ENCODE data around the gene STPG2.
A peak's percentile ranks its signal among the peaks of the same experiment; 100 is the strongest.

DNA sequence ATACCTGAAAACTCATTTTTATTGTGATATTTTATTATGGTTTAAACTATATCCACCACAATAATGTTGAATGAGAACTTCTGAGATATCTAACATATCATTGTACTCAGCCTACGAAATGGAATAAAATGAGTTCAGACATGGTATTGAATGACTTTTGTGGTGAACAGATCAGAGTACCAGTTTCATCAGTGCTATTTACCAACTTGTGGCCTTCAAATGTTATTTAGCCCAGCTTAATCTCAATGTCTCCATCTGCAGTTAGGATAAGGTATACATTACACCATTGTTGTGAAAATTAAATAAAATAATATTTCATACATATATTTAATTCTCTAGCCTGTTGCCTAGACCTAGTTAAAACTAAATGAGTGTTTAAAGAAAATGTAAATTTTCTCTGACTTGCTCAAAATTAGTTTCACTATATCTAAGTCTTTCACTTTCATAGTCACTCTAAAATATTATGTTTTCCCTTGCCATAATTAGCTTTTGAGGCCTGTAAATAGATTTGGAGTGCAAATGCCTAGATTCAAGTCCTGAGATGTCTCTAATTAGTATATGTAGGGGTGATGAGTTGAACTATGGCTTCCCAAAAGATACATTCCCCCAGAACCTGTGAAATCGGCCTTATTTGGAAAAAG lies 594.2 kb downstream of the STPG2 start:
- TF ChIP-seq, protein P1, sequence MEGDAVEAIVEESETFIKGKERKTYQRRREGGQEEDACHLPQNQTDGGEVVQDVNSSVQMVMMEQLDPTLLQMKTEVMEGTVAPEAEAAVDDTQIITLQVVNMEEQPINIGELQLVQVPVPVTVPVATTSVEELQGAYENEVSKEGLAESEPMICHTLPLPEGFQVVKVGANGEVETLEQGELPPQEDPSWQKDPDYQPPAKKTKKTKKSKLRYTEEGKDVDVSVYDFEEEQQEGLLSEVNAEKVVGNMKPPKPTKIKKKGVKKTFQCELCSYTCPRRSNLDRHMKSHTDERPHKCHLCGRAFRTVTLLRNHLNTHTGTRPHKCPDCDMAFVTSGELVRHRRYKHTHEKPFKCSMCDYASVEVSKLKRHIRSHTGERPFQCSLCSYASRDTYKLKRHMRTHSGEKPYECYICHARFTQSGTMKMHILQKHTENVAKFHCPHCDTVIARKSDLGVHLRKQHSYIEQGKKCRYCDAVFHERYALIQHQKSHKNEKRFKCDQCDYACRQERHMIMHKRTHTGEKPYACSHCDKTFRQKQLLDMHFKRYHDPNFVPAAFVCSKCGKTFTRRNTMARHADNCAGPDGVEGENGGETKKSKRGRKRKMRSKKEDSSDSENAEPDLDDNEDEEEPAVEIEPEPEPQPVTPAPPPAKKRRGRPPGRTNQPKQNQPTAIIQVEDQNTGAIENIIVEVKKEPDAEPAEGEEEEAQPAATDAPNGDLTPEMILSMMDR (IDR thresholded peaks at IDR 0.05; ENCODE audit: extremely low read depth in 1 of 2, insufficient read depth in 1 of 2, low read depth in 1 of 2, low read length in 2 of 2) = peak in 1 of 2 donors; percentile 18
- no peak for TF ChIP-seq POLR2AphosphoS5 (IDR thresholded peaks at IDR 0.05; ENCODE audit: insufficient read depth, low read depth, low read length)
- TF ChIP-seq, protein P2, sequence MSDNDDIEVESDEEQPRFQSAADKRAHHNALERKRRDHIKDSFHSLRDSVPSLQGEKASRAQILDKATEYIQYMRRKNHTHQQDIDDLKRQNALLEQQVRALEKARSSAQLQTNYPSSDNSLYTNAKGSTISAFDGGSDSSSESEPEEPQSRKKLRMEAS (IDR thresholded peaks at IDR 0.05; ENCODE audit: insufficient read depth, insufficient read length) = no peak

Data from endothelial cell of umbilical vein (primary cell).